SK-N-SH (cell line): ENCODE results near the gene LMAN1. TPM values are rescaled to one million over a fixed set of nuclear protein-coding genes. Genes with fewer than 3 reads are reported as not detected.

ENCODE experiments used
- CTCF ChIA-PET: fragments of 300-600, 350-600 bp; formaldehyde crosslinking; extraction: SDS; loops from one replicate; lab custom pipeline; 2021; lab: Yijun Ruan, JAX
- POLR2A ChIA-PET: fragments of 350-600 bp; sonication (Branson Sonifier 250); formaldehyde crosslinking; extraction: SDS; loops from one replicate; lab custom pipeline; 2020; ENCODE audit warnings: antibody characterized with exemption, inconsistent platforms; lab: Yijun Ruan, JAX
- DNase-seq: peaks from one replicate; pipeline ENCODE4 v3.0.0; 2012
- H2AFZ ChIP-seq: fragments of 200-600 bp; sonication (generic); 2 replicates; pipeline ENCODE4 v1.8.1; 2016; ENCODE audit warnings: antibody characterized with exemption, mild to moderate bottlenecking, low read depth
- H3F3A ChIP-seq: fragments of 200-600 bp; sonication (generic); replicated peaks from 2 replicates; pipeline ENCODE3; 2016; ENCODE audit warnings: antibody characterized with exemption, mild to moderate bottlenecking; ENCODE audit not compliant: insufficient read depth
- H3K27ac ChIP-seq, 2 experiments: fragments of 200-500 bp in 1 of 2; fragments of 200-600 bp in 1 of 2; sonication (Bioruptor generic) in 1 of 2; sonication (generic), shearing (Covaris generic) in 1 of 2; 2 replicates each; pipeline versions ENCODE4 v1.5.1 to v1.6.1; 2014 to 2016; ENCODE audit warnings: low read depth in 2 of 2, inconsistent platforms in 1 of 2, low read length in 1 of 2, mild to moderate bottlenecking in 1 of 2, mixed read lengths in 1 of 2
- H3K27me3 ChIP-seq: fragments of 200-600 bp; sonication (generic), shearing (Covaris generic); 2 replicates; pipeline ENCODE4 v1.6.1; 2016; ENCODE audit warnings: mixed run types; ENCODE audit not compliant: insufficient read depth
- H3K36me3 ChIP-seq, 2 experiments: fragments of 200-500 bp in 1 of 2; fragments of 200-600 bp in 1 of 2; sonication (Bioruptor generic) in 1 of 2; sonication (generic) in 1 of 2; replicated peaks in 1 of 2; 2 replicates each; pipeline versions ENCODE3 to v1.5.1; 2014 to 2016; ENCODE audit warnings: low read length in 1 of 2, mild to moderate bottlenecking in 1 of 2; ENCODE audit not compliant: insufficient read depth in 2 of 2, control insufficient read depth in 1 of 2
- H3K4me1 ChIP-seq, 2 experiments: fragments of 200-500 bp in 1 of 2; fragments of 200-600 bp in 1 of 2; sonication (Bioruptor generic) in 1 of 2; sonication (generic), shearing (Covaris generic) in 1 of 2; 2 replicates each; pipeline versions ENCODE4 v1.5.1 to v1.6.1; 2014 to 2016; ENCODE audit warnings: low read depth in 1 of 2, low read length in 1 of 2, mixed run types in 1 of 2; ENCODE audit not compliant: insufficient read depth in 2 of 2, control insufficient read depth in 1 of 2
- H3K4me2 ChIP-seq: fragments of 200-600 bp; sonication (generic), shearing (Covaris generic); 2 replicates; pipeline ENCODE4 v1.6.1; 2017; ENCODE audit warnings: mixed run types
- H3K4me3 ChIP-seq, 2 experiments: fragments of 200-500 bp in 1 of 2; fragments of 200-600 bp in 1 of 2; sonication (Bioruptor generic) in 1 of 2; sonication (generic), shearing (Covaris generic) in 1 of 2; 2 replicates each; pipeline versions ENCODE4 v1.5.1 to v1.8.1; 2014 to 2016; ENCODE audit warnings: low read depth in 2 of 2, inconsistent platforms in 1 of 2, low read length in 1 of 2, mild to moderate bottlenecking in 1 of 2, mixed read lengths in 1 of 2, moderate library complexity in 1 of 2
- H3K79me2 ChIP-seq: fragments of 200-600 bp; sonication (generic); 2 replicates; pipeline ENCODE4 v1.8.1; 2017; ENCODE audit warnings: mild to moderate bottlenecking; ENCODE audit not compliant: insufficient read depth
- H3K9ac ChIP-seq: fragments of 200-600 bp; sonication (generic); 2 replicates; pipeline ENCODE4 v1.6.1; 2017; ENCODE audit warnings: mixed run types
- H3K9me2 ChIP-seq: fragments of 200-600 bp; sonication (generic); 2 replicates; pipeline ENCODE4 v1.6.1; 2017; ENCODE audit warnings: mixed run types
- H3K9me3 ChIP-seq: fragments of 200-600 bp; sonication (generic); 2 replicates; pipeline ENCODE4 v1.6.1; 2017; ENCODE audit warnings: mixed run types, mild to moderate bottlenecking, moderate library complexity
- H4K20me1 ChIP-seq: fragments of 200-600 bp; sonication (generic); 2 replicates; pipeline ENCODE4 v1.6.1; 2017; ENCODE audit warnings: mild to moderate bottlenecking, mixed run types; ENCODE audit not compliant: insufficient read depth
- CTCF ChIP-seq: fragments of 200-600 bp; sonication (generic); IDR thresholded peaks from 2 replicates; pipeline ENCODE4 v1.6.1; 2017; ENCODE audit warnings: antibody characterized with exemption, mild to moderate bottlenecking, moderate library complexity
- EZH2phosphoT487 ChIP-seq: fragments of 200-600 bp; sonication (generic); IDR thresholded peaks from 2 replicates; pipeline ENCODE4 v1.6.1; 2017; ENCODE audit warnings: low read depth, mixed run types, mild to moderate bottlenecking, antibody characterized with exemption, moderate library complexity, borderline replicate concordance
- FOXJ3 ChIP-seq: sonication (generic); formaldehyde crosslinking; IDR thresholded peaks from 2 replicates; pipeline ENCODE4 v1.5.1; 2020; ENCODE audit warnings: mild to moderate bottlenecking, missing genetic modification reagents
- GABPA ChIP-seq: IDR thresholded peaks from 2 replicates; pipeline ENCODE4 v1.4.0; 2012; ENCODE audit warnings: low read depth, mild to moderate bottlenecking
- GATA2 ChIP-seq: sonication (generic); formaldehyde crosslinking; IDR thresholded peaks from 2 replicates; pipeline ENCODE4 v1.5.0; 2020; ENCODE audit warnings: mild to moderate bottlenecking, missing genetic modification reagents
- JUND ChIP-seq: IDR thresholded peaks from 2 replicates; pipeline ENCODE4 v1.4.0; 2012
- MXI1 ChIP-seq: IDR thresholded peaks from 2 replicates; pipeline ENCODE4 v1.6.1; 2012; ENCODE audit warnings: mild to moderate bottlenecking, low read depth, low read length, improper control_type of control experiment
- NFIC ChIP-seq: IDR thresholded peaks from 2 replicates; pipeline ENCODE4 v1.4.0; 2012; ENCODE audit warnings: borderline replicate concordance
- NRF1 ChIP-seq: IDR thresholded peaks from 2 replicates; pipeline ENCODE4 v1.6.1; 2012; ENCODE audit warnings: low read depth, mild to moderate bottlenecking, low read length
- RAD21 ChIP-seq: IDR thresholded peaks from 2 replicates; pipeline ENCODE4 v1.6.1; 2012; ENCODE audit warnings: mild to moderate bottlenecking, low read length
- RCOR1 ChIP-seq: fragments of 150-350 bp; IDR thresholded peaks from 2 replicates; pipeline ENCODE4 v1.6.1; 2017; ENCODE audit warnings: antibody characterized with exemption, low read length
- RFX5 ChIP-seq: IDR thresholded peaks from 2 replicates; pipeline ENCODE4 v1.6.1; 2012; ENCODE audit warnings: mild to moderate bottlenecking, improper control_type of control experiment, low read length
- RXRA ChIP-seq: IDR thresholded peaks from 2 replicates; pipeline ENCODE4 v1.4.0; 2012; ENCODE audit warnings: low read depth, mild to moderate bottlenecking, borderline replicate concordance
- SIN3A ChIP-seq: IDR thresholded peaks from 2 replicates; pipeline ENCODE4 v1.6.1; 2012; ENCODE audit warnings: low read depth, mild to moderate bottlenecking, low read length, moderate library complexity, borderline replicate concordance
- SMC3 ChIP-seq: IDR thresholded peaks from 2 replicates; pipeline ENCODE4 v1.6.1; 2012; ENCODE audit warnings: low read depth, low read length, improper control_type of control experiment
- TAF1 ChIP-seq: IDR thresholded peaks from 2 replicates; pipeline ENCODE4 v1.6.1; 2012; ENCODE audit warnings: low read depth, mild to moderate bottlenecking, low read length, moderate library complexity, borderline replicate concordance
- TCF12 ChIP-seq: IDR thresholded peaks from 2 replicates; pipeline ENCODE4 v1.4.0; 2012
- TEAD4 ChIP-seq: IDR thresholded peaks from 2 replicates; pipeline ENCODE4 v1.4.0; 2012; ENCODE audit warnings: mild to moderate bottlenecking, borderline replicate concordance; ENCODE audit not compliant: insufficient read depth
- YY1 ChIP-seq: IDR thresholded peaks from 2 replicates; pipeline ENCODE4 v1.4.0; 2012; ENCODE audit warnings: low read depth, mild to moderate bottlenecking
- WGBS: methylation state at CpG from one replicate; pipeline ENCODE4 v1.1.6; 2017; ENCODE audit warnings: low lambda C conversion rate; 5-methylcytosine and 5-hydroxymethylcytosine counted together
- polyA plus RNA-seq, 3 experiments: library from polyadenylated mRNA; depleted of rRNA; stranded (reverse); fragments of >200 nt; gene quantifications; 2 replicates each; pipeline ENCODE4 v1.2.3, GENCODE V29; 2012
- TF ChIP-seq, protein P1 (sequence below): IDR thresholded peaks from 2 replicates; pipeline ENCODE4; 2012
- TF ChIP-seq, protein P2 (sequence below): IDR thresholded peaks from 2 replicates; pipeline ENCODE4 v1.4.0; 2012; ENCODE audit warnings: low read depth, borderline replicate concordance

Gene LMAN1
- polyA plus RNA-seq, 1 of the 3 experiments (the other 2 are of a cell fraction), result 43.4 TPM

- H3K9ac ChIP-seq, result no peak overlapping the region
- no peaks in the 10 kb centered on the region for H3K9me2 ChIP-seq
- H2AFZ ChIP-seq, result no peak overlapping the region
- POLR2A ChIA-PET, result no interaction called here
- H3K27me3 ChIP-seq, result peaks cover 15% of the 10 kb centered on the region; the same call in 1 of the 2 replicates
- CTCF ChIA-PET, result interaction anchor here (1.0 to 7.7 kb wide), 4 partner anchors 63 to 512 kb away, joined by 3 to 168 read pairs (median 48); no protein-coding TSS in a partner anchor
- H3F3A ChIP-seq, result no peaks in the 10 kb centered on the region
- H3K4me3 ChIP-seq, result no peak overlapping the region
- no peak overlapping the region for H3K4me2 ChIP-seq
- H3K9me3 ChIP-seq, result no peaks in the 10 kb centered on the region
- H3K4me1 ChIP-seq, result peaks cover 0 to 3% of the 10 kb centered on the region in 2 experiments; a peak in 1 of 4 replicates
- no peaks in the 10 kb centered on the region for H4K20me1 ChIP-seq
- H3K27ac ChIP-seq, result no peak overlapping the region
- H3K36me3 ChIP-seq, result no peaks in the 10 kb centered on the region
- no peak for DNase-seq
- 52% methylated on average over 4 of the region's 7 CpGs for WGBS
- no peaks in the 10 kb centered on the region for H3K79me2 ChIP-seq
- no peak for TF ChIP-seq JUND
- no peak for TF ChIP-seq RCOR1
- no peak for TF ChIP-seq FOXJ3
- TF ChIP-seq, protein P1, sequence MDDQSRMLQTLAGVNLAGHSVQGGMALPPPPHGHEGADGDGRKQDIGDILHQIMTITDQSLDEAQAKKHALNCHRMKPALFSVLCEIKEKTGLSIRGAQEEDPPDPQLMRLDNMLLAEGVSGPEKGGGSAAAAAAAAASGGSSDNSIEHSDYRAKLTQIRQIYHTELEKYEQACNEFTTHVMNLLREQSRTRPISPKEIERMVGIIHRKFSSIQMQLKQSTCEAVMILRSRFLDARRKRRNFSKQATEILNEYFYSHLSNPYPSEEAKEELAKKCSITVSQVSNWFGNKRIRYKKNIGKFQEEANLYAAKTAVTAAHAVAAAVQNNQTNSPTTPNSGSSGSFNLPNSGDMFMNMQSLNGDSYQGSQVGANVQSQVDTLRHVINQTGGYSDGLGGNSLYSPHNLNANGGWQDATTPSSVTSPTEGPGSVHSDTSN, result no peak
- TF ChIP-seq TCF12, result no peak
- no peak for TF ChIP-seq GATA2 (CRISPR knock-in tag)
- no peak for TF ChIP-seq RAD21
- TF ChIP-seq TAF1, result no peak
- no peak for TF ChIP-seq RXRA
- no peak for TF ChIP-seq RFX5
- TF ChIP-seq NFIC, result no peak
- no peak for TF ChIP-seq YY1
- no peak for TF ChIP-seq GABPA
- no peak for TF ChIP-seq EZH2phosphoT487
- no peak for TF ChIP-seq SIN3A
- no peak for TF ChIP-seq SMC3
- TF ChIP-seq CTCF, result no peak
Measured at GRCh38 chr18:59311631-59312030, 47.4 kb downstream of the LMAN1 start.

DNA sequence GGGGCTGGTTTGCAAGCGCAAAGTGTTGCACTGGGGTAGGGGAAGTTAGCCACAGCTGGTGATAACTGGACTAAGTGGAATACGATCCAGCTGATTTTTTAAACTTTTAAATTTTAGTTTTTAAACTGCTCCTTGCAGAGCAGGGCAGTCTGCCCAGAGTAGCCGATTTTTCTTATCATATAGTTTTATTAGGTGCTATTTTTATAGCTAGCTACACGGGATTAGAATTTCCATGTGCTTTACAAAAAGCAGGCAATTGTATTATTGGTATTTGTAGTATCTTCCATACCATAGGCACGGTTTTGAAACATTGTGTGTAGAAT, 50.2 kb downstream of the LMAN1 start:
- 6% methylated on average over 5 of the region's 5 CpGs for WGBS
- Histone ChIP-seq H3K4me2 (peak overlapping the region; percentile 89), H3K4me3 (peak overlapping the region; percentile 36 to 65), H3K4me1 (peaks cover 0 to 3% of the 10 kb centered on the region in 2 experiments; a peak in 1 of 4 replicates), H3K36me3 (no peaks in the 10 kb centered on the region), H3K9me2 (no peaks in the 10 kb centered on the region)
- POLR2A ChIA-PET, result no interaction called here
- TF ChIP-seq TEAD4, result no peak
- TF ChIP-seq YY1, result no peak
- TF ChIP-seq NRF1, result no peak
- no peak for TF ChIP-seq MXI1
- no peak for TF ChIP-seq RAD21
- no peak for TF ChIP-seq CTCF
- TF ChIP-seq, protein P2, sequence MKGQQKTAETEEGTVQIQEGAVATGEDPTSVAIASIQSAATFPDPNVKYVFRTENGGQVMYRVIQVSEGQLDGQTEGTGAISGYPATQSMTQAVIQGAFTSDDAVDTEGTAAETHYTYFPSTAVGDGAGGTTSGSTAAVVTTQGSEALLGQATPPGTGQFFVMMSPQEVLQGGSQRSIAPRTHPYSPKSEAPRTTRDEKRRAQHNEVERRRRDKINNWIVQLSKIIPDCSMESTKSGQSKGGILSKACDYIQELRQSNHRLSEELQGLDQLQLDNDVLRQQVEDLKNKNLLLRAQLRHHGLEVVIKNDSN, result no peak
- TF ChIP-seq, all 33 proteins: peak for 0
- Histone ChIP-seq H4K20me1 (no peaks in the 10 kb centered on the region), H3F3A (no peaks in the 10 kb centered on the region), H3K9me3 (no peaks in the 10 kb centered on the region), H3K27me3 (peaks cover 31% of the 10 kb centered on the region; the same call in 1 of the 2 replicates), H3K79me2 (no peaks in the 10 kb centered on the region), H3K27ac (no peak overlapping the region), H2AFZ (peak overlapping the region; percentile 55; the same call in 1 of the 2 replicates), H3K9ac (no peak overlapping the region)
- DNase-seq, result no peak
- CTCF ChIA-PET, result interaction anchor here (0.5 to 7.7 kb wide), 27 partner anchors 8 to 514 kb away, joined by 3 to 168 read pairs (median 6); partner anchors contain the start of genes CPLX4, GRP, LMAN1 and RAX
